ENCODE measurements around the gene CARF.
"Not testable (repeated sequence)": the region's sequence is repeated elsewhere in the genome, so short reads cannot be mapped to it uniquely, and the experiment has no call there.

The CARF gene

DNA sequence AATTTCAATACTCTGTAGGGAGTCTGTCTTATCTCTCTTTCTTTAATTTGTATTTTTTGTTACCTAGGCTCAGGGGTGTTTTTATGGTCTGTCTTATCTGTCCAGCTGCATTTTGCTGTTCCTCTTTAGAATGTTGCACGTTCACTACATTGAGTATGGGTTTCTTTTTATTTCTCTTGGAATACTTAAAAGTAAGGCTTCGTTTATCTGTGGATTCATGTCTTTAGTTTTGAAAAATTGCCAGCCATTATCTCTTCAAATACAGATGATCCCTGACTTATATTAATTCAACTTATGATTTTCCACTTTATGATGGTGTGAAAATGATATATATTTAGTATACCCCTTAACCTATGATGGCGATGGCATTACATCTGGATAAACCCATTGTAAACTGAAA, 26.9 kb downstream of the CARF start:
- no peak for DNase-seq (ENCODE audit: low read depth)

DNA sequence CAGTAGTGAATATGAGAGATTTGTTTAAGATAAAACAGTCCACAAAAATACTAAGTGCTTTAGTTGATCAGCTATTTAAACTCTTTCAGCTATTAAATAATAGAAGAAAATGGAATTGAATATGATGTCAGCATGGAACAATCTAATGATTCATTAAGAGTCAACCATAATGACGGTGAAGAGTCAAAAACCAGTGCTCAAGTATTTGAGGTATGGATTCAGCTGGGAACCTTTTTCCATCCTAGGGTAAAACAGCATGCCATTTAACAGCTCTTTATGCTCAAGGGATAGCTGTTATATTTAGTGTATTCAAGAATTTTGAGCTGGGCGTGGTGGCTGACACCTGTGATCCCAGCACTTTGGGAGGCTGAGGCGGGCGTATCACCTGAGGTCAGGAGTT, 29.7 kb downstream of the CARF start:
- DNase-seq (ENCODE audit: low read depth), result peak; percentile 42

DNA sequence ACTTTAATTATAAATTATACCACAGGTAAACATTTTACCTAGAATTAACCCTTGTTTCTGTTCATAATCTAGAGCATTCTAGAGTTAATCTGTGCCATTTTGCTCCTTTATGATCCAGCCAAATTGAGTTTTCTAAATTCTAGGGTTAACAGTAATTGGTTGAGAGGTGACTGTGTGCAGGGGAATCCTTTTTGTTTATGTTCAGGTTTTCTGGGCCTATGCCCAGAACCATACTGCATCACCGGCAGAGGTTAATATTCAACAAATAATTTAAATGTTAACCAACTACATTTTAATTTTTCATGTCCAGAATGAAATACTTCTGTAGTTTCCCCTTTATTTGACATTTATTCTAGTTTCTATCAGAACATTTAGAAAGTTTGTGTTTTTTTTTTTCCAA, 32.3 kb downstream of the CARF start:
- no peak for DNase-seq (ENCODE audit: low read depth)

GRCh38 chr2:202944816-202945215, 32.7 kb downstream of the CARF start:
- no peak for DNase-seq (ENCODE audit: low read depth)

- DNase-seq (ENCODE audit: low read depth), result no peak
Measured at GRCh38 chr2:202945497-202945896, 33.4 kb downstream of the CARF start.

DNA sequence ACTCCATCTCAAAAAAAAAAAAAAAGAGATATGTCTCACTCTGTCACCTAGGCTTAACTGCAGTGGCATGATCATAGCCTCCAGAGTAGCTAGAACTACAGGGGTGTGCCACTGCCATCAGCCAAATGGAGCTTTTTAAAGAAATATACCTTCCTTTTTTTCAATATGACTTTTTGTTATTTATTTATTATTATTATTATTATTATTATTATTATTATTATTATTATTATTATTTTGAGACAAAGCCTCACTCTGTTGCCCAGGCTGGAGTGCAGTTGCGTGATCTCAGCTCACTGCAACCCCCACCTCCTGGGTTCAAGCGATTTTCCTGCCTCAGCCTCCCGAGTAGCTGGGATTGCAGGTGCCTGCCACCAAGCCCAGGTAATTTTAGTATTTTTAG, 37.3 kb downstream of the CARF start:
- not testable (repeated sequence) for DNase-seq (ENCODE audit: low read depth)

DNA sequence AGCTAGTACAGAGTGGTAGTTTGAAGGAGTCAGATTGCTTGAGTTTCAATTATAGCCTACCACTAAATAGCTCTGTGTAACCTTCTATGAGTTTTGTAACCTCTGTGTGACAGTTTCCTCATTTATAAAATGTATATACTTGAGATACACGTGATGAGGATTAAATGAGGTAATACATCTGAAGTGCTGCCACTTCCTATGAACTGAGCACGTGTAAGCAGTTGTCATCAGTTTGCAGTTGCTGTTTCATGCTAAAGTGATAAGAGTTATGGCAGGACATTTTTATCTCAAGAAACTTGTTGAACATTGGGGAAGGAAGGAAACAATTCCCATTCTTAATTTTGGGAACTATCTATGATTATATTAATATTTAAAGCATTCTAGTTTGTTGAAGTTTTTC, 38.5 kb downstream of the CARF start:
- no peak for DNase-seq (ENCODE audit: low read depth)

- no peak for DNase-seq (ENCODE audit: low read depth)
Measured at GRCh38 chr2:202960524-202960923, 48.4 kb downstream of the CARF start.

GRCh38 chr2:202963712-202964111, 51.6 kb downstream of the CARF start:
- DNase-seq (ENCODE audit: low read depth), result no peak

GRCh38 chr2:202965810-202966460, 53.9 kb downstream of the CARF start:
- no peak for DNase-seq (ENCODE audit: low read depth)

DNA sequence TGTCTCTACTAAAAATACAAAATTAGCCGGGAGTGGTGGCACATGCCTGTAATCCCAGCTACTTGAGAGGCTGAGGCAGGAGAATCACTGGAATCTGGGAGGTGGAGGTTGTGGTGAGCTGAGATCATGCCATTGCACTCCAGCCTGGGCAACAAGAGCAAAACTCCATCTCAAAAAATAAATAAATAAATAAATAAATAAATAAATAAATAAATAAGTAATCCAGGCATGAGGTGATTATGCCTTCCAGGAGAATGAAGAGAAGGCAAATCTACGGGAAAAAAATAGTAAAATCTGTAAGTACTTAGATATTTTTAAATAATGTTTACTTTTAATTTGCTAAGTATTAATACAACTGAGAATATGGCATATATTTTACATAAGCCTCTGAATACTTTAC, 57.3 kb downstream of the CARF start:
- not testable (repeated sequence) for DNase-seq (ENCODE audit: low read depth)

GRCh38 chr2:202976809-202977208, 64.7 kb downstream of the CARF start:
- DNase-seq (ENCODE audit: low read depth), result no peak

DNA sequence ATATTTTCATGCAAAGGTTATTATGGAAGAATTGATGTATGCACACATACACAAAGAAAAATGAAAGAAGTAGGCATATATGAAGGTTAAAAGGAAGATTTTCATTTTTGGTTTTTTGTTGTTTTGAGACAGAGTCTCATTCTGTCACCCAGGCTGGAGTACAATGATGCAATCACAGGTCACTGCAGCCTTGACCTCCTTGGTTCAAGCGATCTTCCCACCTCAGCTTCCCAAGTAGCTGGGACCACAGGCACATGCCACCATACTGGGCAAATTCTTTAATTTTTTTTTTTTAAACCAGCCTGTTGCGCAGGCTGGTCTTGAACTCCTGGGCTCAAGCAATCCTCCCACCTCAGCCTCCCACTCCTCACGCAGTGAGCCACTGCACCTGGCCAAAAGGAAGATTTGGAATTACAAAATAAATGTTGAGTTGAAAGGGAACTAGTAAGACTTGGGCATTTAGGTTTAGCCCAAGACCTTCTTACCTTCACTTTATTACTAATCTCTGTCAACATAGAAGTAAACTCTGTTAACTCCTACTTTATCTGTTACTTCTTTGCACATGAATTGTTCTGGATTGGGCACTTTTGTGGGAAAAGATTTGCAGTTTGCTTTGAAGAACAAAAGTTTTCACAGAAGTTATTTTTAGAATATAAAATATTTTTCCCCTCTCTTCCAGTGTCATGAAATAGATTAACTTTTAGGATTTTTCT, 70.9 kb downstream of the CARF start:
- DNase-seq (ENCODE audit: low read depth), result no peak

DNA sequence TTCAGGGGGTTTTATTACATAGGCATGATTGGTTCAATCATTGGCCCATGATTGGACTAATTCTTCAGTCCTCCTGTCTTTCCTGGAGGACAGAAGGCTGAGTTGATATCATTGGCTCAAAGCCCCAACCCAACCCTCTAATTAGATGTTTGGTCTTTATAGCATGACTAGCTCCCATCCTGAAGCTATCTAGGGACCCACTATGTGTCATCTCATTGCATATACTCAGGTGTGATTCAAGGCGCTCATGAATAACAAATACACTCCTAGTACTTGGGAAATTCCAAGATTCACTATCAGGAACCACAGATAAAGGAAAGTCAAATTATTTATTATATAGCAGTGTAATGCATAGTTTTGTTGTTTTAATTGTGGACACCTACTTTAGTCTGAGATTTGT, 77.7 kb downstream of the CARF start:
- no peak for DNase-seq (ENCODE audit: low read depth)

- DNase-seq (ENCODE audit: low read depth), result no peak
Measured at GRCh38 chr2:202990501-202990900, 78.4 kb downstream of the CARF start.

- not testable (repeated sequence) for DNase-seq (ENCODE audit: low read depth)
Measured at GRCh38 chr2:202997113-202997512, 85.0 kb downstream of the CARF start.

GRCh38 chr2:203002054-203002821, 90.2 kb downstream of the CARF start:
- no peak for DNase-seq (ENCODE audit: low read depth)

DNA sequence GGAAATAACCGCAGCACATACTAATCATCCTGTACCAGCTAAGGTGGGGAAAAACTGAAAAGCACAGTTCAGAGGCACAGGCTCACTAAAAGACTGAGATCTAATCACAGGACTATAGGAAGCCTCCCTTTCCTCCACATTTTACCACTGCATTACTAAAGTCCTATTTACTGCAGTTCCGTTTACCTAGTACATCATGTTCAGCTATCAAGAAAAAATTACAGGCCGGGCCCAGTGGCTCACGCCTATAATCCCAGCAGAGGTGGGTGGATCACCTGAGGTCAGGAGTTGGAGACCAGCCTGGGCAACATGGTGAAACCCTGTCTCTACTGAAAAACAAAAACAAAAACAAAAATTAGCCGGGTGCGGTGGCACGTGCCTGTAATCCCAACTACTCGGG, 91.6 kb downstream of the CARF start:
- no peak for DNase-seq (ENCODE audit: low read depth)

DNA sequence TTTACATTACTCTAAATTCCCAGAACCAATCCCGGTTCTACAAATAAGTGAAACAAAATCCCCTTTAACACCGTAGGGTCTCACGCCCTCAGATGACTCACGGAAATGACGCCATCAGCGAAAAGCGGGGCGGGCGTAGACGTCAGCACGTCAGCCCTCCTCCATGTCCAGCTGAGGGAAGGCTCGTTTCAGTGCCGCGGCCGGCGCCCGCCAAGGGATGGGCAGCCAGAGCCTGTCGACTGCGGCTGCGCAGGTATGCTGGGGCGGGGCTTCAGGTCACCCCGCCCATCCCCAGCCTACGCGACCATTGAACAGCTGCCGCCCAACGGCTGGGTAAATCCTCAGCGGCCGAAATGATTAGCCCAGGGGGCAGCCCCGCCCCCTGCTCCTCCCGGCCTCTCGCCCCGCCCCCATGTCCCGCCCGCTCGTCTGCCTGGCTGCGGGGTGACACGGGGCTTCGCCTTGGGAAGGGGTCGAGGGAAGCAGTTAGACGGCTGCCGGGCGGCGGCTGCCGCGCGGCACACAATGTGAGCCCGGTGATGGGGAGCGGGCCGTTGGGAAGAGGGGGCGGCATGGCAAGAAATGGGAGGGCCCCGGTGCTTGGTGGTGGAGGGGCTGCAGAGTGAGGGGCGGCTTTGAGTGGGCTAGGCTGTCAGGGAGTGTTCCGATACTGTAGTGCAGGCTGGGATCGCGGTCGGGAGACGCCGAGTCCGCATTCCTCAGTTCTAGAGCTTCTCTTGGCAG, 102.6 kb downstream of the CARF start, which contains the start of gene NBEAL1:
NBEAL1 (plus strand) TSS at position 420 of the 744 bp plus-strand sequence. CDS start 1,510 bp downstream, outside the sequence.
- peak; percentile 97 for DNase-seq (ENCODE audit: low read depth)

DNA sequence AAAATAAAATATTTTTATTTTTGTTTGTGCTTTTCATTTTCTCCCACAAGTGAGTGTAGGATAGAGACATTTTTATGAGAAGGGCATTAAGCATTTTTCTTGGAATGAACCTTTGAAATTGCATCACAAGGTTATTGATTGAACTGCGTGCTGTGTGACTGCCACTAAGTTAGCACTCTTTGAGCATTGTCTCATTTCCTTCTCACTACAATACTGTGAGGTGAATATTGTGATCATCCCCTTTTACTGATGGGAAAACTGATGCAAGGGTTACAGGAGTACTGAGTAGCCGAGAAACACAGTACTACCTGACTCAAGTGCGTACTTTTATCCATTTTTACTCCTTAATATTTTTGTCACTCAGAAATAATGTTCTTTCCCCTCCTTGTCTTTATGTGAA, 104.6 kb downstream of the CARF start:
- no peak for DNase-seq (ENCODE audit: low read depth)

GRCh38 chr2:203018181-203018580, 106.1 kb downstream of the CARF start:
- no peak for DNase-seq (ENCODE audit: low read depth)

- no peak for DNase-seq (ENCODE audit: low read depth)
Measured at GRCh38 chr2:203019142-203019541, 107.1 kb downstream of the CARF start.
